Tibial nerve (tissue), 4 donors: ENCODE measurements around the gene SLC5A6.

Experiments used
- CTCF ChIP-seq, 5 experiments: fragments of 200-600 bp in 3 of 5; fragments of 450-650 bp in 2 of 5; sonication (generic) in 3 of 5; IDR thresholded peaks; one replicate each; pipeline ENCODE4 v1.5.1; 2016 to 2019; ENCODE audit warnings: antibody characterized with exemption in 5 of 5, mild to moderate bottlenecking in 3 of 5, moderate library complexity in 2 of 5
- EP300 ChIP-seq, 2 donors: sonication (generic); formaldehyde crosslinking; IDR thresholded peaks; one replicate each; pipeline ENCODE4 v1.6.1; 2017; ENCODE audit warnings: antibody characterized with exemption in 2 of 2, mild to moderate bottlenecking in 1 of 2
- POLR2A ChIP-seq, 2 donors: fragments of 450-650 bp; IDR thresholded peaks; one replicate each; pipeline ENCODE4 v1.6.1; 2017; ENCODE audit warnings: antibody characterized with exemption in 2 of 2, mild to moderate bottlenecking in 2 of 2, moderate library complexity in 2 of 2

- TF ChIP-seq CTCF (IDR thresholded peaks at IDR 0.05) (no peak), EP300 (IDR thresholded peaks at IDR 0.05) (no peak), POLR2A (IDR thresholded peaks at IDR 0.05) (no peak)
These were observed 2.9 kb upstream of the SLC5A6 start for GRCh38 chr2:27214941-27215340.
